Activated CD4-positive, alpha-beta T cell treated with anti-CD3 and anti-CD28 coated beads for 1 hour (primary cell): ENCODE results near the gene ABCC11.
A peak's percentile ranks its signal among the peaks of the same experiment; 100 is the strongest.

Source experiments
- DNase-seq: peaks from one replicate; pipeline ENCODE4 v3.0.0-alpha.2; 2020

ABCC11 gene

DNA sequence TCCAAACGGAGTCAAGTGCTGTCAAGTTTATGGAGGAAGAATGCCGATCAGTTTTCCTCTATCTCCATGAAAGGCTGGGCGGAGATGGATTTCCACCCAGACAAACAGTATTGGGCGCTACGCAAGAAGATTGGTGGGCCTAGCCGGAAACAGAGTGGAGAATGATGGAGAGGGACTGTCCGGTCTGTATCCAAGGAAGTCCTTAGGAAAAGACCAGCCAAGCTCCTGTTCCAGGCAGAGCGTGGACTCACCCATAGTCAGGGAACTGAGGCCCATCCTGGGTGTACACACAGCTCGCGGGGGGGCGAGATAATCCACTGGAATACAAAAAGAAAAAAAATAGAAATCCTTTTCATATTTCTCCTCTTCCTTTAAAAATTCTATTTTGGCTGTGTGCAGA, 90.0 kb downstream of the ABCC11 start:
- DNase-seq, result no peak

DNA sequence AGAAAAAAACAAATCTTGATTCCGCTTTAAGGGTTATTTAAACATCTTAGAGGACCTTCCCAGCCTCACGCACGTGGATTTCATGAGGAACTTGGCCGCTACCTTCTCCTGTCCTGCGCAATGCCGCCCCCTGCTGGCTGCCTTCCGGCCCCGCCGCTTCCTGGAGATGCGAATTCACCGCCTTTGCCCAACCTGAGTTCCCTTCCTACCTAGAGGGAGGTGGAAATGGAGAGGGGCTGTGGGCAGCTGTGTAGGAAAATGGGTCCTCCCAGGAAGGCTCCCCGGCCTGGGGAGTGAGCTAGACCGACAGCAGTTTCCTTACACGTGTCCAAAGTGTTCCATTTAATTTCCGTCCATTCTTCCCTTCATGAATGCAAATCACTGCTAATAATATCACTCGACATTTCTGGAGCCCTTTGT, 90.5 kb downstream of the ABCC11 start:
- peak; percentile 60 for DNase-seq

DNA sequence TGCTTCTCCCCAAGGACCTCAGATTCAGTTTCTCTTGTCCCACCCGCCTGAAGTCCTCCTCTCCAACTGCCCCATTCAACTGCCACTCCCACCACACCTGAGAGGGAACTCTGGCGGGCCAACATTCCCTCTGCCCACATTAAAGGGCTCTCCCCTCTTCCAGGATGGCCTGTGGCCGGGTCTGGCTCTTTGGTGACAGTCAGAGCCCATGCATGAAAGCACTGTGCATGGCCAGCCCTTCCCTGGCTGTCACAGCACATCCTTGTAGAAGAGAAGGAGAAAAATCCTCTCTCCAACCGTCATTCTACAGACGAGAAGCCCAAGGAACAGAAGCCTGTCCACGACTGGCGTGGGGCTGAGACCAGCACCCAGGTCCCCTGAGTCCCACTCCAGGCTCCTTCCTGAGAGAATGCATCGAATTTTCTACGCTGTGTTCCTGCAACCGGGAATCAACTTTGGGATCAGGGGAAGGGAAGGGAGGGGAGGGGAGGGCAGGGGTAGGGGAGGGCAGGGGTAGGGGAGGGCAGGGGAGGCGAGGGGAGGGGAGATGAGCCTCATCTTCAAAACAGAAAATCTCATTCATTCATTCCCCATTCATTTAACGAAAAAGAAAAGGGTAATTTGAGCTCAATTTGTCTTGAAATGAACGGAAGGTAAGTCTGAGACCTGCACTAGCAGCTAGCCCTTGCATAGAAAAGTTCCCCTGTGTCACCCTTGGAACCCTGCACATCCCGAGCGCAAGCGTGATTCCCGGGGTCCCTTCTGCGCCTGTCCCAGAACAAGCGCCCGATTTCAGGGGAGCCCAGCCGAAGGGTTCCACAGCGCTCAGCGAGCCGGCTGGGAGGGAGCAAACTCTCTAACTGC, 91.2 kb downstream of the ABCC11 start, which contains the start of gene ABCC12:
TSS of gene ABCC12 (minus strand) at position 68 of the 864 bp plus-strand sequence. CDS start 9,569 bp downstream, outside the sequence.
- no peak for DNase-seq

DNA sequence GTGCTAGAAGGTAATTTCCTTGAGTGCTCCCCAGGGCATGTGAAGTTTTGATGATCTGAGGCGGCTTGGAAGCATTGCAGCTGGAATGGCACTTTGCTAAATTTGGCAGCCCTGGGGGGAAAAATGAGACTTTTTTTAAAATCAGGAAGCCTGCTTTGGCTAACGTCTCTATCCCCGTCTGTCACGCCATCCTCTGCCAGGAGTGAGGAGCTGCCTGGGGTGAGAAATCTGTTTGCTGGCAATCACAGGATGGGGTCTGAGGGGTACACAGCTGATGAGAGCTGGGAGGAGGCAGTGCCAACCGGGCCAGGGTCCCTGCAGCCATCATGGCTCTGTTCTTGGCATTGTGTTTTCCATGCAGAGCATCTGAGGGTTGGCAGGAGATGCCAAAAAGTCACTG, 93.6 kb downstream of the ABCC11 start:
- DNase-seq, result no peak

DNA sequence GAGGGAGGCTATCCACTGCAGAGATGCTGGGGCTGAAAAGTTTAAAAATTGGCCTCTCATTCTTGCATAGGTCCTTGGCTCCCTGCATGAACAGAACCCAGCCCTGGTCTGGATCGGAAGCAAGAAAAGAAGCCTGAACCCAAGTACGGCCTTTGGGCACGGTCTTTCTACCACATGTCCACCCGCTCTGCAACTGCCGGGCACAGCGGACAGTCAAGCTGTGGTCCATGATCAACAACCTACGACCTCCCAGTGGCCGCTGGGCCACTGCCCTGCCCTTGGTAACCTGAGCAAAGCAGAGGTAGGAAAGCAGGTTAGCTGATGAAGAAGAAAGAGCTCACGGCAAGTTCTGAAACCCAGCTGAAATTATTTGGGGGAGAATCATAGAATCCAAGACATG, 95.1 kb downstream of the ABCC11 start:
- no peak for DNase-seq

DNA sequence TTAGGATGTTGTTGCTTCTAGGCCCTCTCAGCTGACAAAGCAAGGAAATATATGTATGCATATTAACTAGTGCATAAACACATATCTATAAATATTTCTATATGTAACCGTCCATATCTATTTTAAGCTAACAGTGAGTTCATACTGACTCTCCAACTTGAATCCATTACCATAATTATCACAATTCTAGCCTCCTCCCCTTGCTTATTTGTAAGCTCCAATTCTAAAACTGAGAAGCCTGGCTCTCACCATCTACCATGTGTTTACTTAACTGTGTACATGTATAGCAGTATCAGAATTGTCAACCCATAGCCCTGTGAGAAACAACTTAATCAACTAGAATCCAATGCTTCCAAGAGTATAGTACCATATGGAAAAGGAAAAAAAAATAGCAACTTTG, 96.6 kb downstream of the ABCC11 start:
- DNase-seq, result no peak

DNA sequence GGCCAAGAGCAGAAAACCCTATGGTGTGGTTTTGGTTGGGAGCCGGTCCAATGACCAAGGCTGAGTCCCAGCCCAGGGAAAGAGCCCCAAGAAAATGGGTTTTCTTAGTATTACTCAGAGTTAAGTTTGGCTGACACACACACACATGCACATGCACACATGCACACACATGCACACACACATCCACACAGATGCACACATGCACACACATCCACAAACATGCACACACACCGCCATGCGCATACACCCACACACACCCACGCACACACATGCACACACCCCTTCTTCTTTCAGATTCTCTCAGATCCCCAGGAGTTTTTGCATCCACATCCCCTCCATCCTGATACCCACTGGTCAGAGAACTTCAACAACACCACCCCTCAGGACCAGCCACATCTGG, 100.6 kb downstream of the ABCC11 start:
- DNase-seq, result no peak

DNA sequence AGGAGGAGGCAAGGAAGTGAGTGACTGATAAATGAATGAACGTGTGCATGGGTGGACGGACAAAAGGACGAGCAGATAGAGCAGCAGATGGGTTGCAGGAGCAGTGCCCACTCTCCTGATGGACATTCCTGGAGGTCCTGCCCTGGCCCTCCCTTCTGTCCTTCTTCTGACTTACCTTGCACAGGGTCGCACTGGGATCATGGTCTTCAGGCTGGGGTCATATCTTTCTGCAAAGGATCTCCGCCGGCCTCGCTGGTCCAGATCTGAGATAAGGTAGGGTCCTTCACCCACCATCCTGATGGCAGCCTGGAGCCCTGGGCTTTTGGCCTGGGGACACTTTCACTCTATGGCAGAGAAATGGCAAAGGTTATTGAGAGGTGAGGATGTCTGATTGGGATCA, 101.2 kb downstream of the ABCC11 start:
- DNase-seq, result no peak

DNA sequence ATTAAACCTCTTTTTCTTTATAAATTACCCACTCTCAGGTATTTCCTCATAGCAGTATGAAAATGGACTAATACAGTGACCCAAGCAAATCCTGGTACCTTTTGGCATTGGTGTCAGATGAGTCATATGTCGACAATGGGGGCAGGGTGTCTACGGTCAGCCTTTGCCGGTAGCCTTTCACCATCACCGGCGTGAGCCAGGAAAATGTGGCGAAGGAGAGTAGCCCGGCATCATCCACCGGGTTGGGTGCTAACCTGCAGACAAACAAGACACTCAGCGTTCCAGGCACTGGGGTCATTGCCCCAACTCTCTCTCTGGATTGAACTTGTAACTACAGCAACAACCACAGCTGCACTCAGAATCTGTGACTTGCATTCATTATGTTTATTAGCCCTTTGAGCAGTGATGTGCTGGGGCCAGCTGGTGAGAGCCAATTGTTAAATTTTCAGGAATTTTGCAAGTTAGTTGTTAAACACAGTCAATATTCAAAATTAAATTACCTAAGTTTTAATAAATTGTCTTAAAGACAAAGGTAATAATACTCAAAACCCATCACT, 103.4 kb downstream of the ABCC11 start:
- no peak for DNase-seq

DNA sequence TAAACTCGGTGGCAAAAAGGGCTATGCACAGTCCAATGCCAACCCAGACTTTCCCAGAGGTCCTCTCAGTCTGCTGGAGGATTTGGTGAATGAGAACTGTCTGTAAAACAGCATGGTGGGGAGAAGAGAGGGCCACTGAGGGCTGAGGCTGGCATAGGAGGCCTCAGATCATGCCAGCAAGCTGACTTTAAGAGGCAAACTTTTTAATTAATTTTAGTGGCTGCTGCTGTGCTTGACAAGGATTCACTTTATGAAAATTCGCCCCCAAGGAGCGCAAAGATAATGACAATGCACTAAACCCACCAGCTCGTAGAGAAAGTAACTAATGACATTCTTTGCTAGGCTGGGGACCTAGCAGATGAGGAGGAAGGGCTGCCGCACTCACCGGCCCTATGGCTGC, 106.5 kb downstream of the ABCC11 start:
- no peak for DNase-seq

DNA sequence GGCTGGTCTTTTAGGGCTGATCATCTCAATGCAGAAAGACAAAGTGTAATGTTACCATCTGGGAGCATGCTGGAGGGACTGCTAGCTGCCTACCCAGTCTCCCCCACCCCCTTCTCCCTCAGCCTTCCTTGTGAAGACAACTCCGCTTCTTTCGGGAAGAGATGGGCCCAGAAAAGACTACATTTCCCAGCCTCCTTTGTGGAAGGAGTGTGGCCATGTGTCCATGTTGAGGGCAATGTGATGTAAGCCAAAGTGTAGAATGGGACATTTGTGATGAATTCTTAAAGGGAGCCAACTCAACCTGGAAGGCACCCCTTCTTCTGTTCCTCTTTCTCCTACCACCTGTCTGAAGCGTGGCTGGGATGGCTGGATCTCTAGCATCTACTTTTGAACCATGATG, 107.8 kb downstream of the ABCC11 start:
- DNase-seq, result no peak

DNA sequence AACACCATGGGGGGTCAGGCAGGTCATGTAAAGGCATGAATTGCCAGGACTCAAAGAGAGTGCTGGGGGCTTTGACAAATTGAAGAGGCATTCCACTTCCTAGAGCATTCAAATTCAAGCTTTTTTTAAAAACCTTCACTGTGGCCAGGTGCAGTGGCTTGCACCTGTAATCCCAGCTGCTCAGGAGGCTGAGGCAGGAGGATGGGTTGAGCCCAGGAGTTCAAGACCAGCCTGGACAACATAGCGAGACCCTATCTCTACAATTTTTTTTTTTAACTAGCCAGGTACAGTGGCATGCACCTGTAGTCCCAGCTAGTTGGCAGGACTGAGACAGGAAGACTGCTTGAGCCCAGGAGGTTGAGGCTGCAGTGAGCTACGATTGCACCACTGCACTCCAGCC, 108.8 kb downstream of the ABCC11 start:
- DNase-seq, result no peak

DNA sequence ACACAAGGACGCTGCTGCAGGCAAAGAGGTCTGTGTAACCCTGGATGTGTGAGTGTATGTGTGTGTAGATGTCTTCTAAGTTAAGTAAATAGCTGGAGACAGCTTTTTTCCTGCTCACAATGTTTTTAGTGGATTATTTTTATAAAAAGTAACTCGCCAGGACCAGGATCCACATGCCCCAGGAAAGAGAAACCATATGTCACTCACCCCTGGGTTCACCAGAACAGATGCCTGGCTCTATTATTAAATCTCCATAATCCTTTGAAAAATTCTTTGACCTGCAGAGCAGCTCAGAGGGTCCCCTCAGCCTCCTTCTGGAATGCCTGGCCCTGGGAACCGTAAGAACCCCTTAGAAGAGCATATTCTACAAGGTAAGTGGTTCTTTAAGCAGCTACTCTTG, 109.5 kb downstream of the ABCC11 start:
- DNase-seq, result no peak

DNA sequence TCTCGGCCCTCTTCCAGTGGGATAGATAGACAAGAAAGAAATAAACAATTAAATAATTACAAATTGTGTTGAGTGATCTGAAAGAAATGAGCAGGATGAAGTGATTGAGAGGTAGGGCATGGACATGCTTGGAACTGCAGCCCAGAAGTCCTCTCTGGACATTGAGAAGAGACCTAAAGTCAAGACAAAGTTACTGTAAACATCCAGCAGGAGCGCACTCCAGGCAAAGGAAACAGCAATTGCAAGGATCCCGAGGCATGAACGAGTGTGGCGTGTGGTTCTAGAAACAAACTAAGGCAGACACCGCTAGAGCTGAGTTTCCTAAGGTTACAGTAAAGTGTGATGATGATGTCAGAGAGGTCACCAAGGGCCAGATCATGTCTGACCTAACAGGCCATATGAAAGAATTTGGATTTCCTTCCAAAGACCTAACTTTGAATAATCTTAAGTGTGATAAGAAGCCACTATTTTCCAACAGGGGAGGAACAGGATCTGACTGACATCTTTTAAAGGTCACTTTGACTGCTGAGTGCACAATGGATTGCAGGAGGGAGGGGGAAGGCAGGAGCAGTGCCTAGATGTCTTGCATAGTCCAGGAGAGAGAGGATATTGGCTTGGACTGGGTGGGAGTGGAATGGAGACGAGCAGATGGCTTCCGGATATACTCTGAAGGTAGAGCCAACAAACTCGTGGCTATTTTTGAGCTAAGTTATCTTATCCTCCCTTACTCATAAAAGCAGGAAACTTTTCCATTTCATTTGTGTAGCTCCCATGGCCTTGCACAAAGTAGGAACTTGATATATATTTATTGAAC, 110.6 kb downstream of the ABCC11 start:
- DNase-seq, result no peak

DNA sequence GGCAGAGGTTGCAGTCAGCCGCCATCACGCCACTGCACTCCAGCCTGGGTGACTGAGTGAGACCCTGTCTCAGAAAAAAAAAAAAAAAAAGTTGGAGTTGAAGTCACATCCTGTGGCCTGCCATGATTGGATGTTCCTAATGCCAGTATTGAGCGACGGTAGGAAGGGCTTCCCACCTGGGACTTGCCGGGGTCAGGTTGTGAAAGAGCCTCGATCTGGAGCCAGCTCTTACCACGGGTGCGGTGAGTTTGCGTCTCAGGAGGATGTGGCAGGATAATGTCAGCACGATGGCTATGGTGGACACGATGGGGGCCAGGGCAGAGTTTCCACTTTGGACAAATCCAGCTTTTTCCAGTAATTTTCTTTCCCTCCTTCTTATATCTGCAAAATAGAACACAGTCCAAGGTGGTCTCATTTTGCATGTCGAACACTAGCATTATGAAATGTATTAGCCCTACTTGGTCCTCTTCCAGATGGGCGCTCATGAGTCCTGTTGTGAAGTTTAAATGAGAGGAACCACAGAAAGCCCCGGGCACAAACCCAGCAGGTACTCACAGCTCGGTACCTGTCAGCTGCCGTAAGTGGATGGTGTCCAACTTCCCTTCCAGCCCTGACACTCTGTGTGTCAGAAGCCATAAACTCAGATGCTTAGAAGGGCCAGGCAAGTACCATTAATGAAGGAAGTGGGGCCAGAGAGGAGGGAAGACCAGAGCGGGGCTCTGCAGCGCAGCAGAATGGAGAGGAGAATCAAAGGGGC, 113.7 kb downstream of the ABCC11 start:
- DNase-seq, result no peak

DNA sequence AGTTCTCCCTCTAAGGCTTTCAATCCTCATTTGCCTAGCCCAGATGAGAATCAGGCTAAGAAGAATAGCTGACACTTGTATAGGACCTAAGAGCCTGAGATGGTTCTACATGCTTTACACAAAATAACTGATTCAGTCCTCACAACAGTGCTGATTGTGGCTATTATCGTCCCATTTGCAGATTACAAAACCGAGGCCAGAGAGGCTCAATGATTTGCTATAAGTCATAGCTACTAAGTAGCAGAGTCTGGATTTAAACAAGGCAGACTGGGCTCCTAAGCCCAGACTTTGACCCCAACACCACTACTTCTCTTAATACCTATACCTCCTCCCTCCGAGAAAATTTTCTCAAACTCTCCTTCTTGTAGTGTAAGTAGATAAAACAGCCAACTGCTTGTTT, 114.6 kb downstream of the ABCC11 start:
- DNase-seq, result no peak

DNA sequence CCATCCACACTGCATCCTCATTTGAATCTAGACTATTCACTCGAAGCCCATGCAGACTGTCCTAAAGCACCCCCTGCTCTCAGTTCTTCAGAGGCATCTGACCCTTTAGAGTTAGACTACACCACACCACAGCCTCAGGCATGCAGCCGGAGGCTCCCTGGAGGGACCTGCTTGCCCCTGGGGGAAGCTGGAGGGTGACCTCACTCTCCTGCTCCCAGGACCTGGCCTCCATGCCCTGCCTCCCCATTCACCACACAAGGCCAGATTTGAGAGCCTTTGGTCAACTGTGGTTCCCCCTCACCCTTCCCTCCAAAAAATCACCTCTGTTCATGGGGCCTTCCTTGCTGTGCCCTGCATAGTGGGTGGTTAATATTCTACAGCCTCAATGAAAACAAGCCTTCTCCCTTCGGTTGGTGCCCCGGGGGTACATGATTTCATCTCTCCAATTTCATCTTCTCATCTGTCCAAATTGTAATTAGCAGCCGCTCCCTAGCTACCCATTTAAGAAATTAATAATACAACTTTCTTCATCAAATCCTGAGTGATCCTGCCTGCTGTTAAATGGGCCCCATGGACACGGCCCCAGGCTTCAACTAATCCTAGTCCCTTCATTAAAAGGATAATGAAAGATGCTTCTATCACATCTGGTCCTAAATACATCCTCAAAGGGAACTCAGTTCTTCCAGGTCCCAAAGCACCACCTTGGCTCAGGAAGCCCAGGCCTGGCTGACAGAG, 116.0 kb downstream of the ABCC11 start:
- DNase-seq, result no peak

DNA sequence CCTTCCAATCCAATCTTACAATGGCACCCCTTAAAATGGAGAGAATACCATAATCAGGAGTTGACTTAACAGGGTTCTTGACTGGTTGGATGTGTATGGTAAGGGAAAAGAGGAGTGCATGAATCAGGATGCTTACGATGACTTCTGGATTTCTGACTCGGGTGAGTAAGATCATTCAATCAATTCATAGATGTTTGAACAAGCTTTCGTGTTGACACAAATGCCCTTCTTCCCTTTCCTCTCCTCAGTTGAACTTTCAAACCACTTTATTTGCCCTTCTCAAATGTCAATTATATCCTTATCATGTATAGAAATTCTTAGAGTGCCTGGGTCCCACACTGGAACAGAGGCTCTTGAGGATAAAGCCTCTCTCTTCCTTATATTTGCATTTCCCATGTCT, 117.4 kb downstream of the ABCC11 start:
- no peak for DNase-seq

DNA sequence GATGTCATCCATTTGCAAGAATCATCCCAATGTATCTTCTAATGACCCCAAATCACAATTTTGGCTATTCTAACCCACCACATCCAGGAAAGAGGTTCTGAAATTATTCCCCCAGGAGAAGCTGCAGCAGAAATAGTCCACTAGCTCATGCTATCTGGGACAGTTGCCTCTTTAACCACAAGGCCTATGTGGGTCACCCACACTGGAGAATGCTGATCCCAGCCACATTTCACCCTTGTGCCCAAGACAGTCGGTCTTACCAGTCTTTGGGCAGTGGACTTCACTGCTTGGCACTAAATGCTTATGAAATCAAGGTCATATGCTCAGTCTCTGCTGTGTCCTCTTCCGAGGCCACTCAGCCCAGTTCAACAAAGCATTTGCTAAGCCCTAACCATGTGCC, 118.6 kb downstream of the ABCC11 start:
- no peak for DNase-seq

DNA sequence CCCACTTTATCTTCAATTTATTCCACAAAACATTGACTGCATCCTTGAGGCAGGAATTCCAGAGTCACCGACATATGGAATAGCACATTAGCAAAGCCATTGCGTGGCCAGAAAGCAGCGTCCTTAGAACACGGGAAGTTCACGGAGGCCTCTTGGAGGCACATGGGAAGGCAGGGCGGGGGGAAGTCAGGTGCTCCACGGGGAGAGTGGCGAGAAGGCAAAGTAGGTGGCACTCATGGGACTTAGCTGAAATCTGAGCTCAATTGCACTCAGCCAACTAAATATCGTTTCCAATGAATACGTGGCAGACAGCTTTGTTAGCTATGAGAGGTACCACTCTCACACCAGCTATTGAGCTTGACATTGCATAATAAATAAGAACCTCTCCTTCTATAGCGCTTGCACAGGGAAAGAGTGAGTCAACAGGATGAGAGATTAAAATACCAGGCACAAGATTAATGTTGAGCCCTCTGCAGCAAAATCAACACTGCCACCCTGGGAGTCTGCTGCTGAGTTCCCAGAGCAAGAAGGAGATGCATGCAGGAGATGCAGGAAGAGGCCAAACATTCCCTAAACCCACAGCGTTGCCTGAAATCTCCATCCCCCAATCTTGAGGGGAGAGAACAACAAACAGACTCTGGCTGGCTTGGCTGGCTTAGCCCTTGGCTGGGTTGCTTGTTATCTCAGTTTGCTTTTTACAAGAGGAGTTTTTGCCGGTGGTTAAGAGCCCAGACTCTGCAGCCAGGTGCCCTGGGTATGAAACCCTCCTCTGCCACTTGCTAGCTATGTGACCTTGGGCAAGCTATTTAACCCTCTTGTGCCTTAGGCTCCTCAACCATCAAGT, 120.3 kb downstream of the ABCC11 start:
- no peak for DNase-seq

DNA sequence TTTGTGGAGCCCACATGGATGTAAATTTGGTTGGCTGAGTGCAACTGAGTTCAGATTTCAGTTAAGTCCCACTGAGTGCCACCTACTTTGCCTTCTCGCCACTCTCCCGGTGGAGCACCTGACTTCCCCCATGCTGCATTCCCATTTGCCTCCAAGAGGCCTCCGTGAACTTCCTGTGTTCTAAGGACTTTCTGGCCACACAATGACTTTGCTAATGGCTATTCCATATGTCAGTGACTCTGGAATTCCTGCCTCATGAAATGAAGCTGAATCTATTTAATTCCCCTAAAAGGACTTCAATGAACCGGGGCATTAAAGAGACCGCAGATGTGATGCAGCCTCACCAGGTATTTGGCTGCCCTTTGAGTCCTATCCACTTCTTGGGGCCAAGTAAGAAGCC, 121.5 kb downstream of the ABCC11 start:
- no peak for DNase-seq
